ENCODE measurements around the gene CUL9. TPM values are rescaled to one million over a fixed set of nuclear protein-coding genes. Genes with fewer than 3 reads are reported as not detected.

Gene CUL9
- total RNA-seq, 3 donors from 2014 or later (not counting 1 experiment from before 2014, with no cell fraction given), result 73.1 to 85.7 (median 73.9) TPM

DNA sequence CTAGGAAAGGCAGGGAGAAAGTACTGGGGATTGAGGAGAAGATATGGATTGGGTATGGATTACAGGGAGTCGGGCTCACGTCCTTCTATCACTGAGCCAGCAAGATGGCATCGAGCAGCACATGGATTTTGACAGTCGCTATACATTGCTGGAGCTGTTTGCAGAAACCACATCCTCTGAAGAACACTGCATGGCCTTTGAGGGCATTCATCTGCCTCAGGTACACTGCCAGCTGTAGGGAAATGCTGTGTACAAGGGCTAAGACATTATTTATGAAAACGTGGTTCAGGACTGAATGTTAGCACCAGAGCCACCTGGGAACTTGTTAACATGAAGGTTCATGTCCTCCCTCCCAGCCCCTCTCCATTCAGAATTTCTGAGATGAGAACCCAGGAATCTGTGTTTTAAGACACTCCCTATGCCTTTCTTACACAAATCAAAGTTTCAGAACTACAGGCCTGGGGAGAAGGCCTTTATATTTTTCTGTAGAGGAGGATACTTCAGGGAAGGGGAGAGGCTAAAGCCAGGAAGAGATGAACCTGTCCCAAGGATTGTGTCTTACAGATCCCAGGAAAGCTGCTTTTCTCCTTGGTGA is 3.5 kb downstream of the CUL9 start:
- no peaks in the 10 kb centered on the region for H3K36me3 Mint-ChIP-seq
- intact Hi-C loops (cut with micrococcal nuclease), result no loop called here
- peak in 1 of 2 donors; percentile 62 for DNase-seq
- peaks cover 42 to 47% of the 10 kb centered on the region in 2 donors for H3K4me1 Mint-ChIP-seq
- 67% methylated on average over 5 of the region's 5 CpGs for WGBS (ENCODE audit: insufficient coverage)
- no peak for ATAC-seq
- H3K27me3 ChIP-seq (ENCODE audit: control insufficient read depth, insufficient read depth, low read length), result no peaks in the 10 kb centered on the region
- peaks cover 17% of the 10 kb centered on the region for H3K4me1 ChIP-seq (ENCODE audit: control insufficient read depth, insufficient read depth, low read length)
- H3K9me3 Mint-ChIP-seq, result no peaks in the 10 kb centered on the region
- peak overlapping the region in 1 of 2 donors; percentile 6 for H3K27ac Mint-ChIP-seq
- no peak overlapping the region for H3K4me3 Mint-ChIP-seq
- H3K36me3 ChIP-seq (ENCODE audit: control insufficient read depth, insufficient read depth, low read length), result peaks cover 42% of the 10 kb centered on the region
- H3K27me3 Mint-ChIP-seq (ENCODE audit: low read depth in 2 of 2), result no peaks in the 10 kb centered on the region
- H3K4me3 ChIP-seq (ENCODE audit: low read length), result no peak overlapping the region
- no peak overlapping the region for H3K27ac ChIP-seq (ENCODE audit: low read length)
- TF ChIP-seq, protein P1, sequence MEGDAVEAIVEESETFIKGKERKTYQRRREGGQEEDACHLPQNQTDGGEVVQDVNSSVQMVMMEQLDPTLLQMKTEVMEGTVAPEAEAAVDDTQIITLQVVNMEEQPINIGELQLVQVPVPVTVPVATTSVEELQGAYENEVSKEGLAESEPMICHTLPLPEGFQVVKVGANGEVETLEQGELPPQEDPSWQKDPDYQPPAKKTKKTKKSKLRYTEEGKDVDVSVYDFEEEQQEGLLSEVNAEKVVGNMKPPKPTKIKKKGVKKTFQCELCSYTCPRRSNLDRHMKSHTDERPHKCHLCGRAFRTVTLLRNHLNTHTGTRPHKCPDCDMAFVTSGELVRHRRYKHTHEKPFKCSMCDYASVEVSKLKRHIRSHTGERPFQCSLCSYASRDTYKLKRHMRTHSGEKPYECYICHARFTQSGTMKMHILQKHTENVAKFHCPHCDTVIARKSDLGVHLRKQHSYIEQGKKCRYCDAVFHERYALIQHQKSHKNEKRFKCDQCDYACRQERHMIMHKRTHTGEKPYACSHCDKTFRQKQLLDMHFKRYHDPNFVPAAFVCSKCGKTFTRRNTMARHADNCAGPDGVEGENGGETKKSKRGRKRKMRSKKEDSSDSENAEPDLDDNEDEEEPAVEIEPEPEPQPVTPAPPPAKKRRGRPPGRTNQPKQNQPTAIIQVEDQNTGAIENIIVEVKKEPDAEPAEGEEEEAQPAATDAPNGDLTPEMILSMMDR (IDR thresholded peaks at IDR 0.05), result no peak
- H3K9me3 ChIP-seq (ENCODE audit: control insufficient read depth, insufficient read depth, low read length), result no peaks in the 10 kb centered on the region

DNA sequence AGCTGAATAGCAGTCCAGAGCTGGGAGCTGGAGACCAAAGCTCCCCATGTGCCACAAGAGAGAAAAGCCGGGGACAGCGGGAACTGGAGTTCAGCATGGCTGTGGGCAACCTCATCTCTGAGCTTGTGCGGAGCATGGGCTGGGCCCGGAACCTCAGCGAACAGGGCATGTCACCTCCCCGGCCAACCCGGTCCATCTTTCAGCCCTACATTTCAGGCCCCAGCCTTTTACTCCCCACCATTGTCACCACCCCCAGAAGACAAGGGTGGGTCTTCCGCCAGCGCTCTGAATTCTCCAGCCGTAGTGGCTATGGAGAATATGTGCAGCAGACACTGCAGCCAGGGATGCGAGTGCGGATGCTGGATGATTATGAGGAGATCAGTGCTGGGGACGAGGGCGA is 4.0 kb downstream of the CUL9 start:
- peaks cover 42 to 47% of the 10 kb centered on the region in 2 donors for H3K4me1 Mint-ChIP-seq
- no peak overlapping the region for H3K4me3 Mint-ChIP-seq
- ATAC-seq (no peak), DNase-seq (no peak)
- 96% methylated on average over 14 of the region's 14 CpGs for WGBS (ENCODE audit: insufficient coverage)
- H3K4me3 ChIP-seq (ENCODE audit: low read length), result no peak overlapping the region
- H3K36me3 ChIP-seq (ENCODE audit: control insufficient read depth, insufficient read depth, low read length), result peaks cover 42% of the 10 kb centered on the region
- intact Hi-C loops (cut with micrococcal nuclease), result no loop called here
- H3K36me3 Mint-ChIP-seq, result no peaks in the 10 kb centered on the region
- TF ChIP-seq, protein P1 (IDR thresholded peaks at IDR 0.05), result no peak
- peak overlapping the region in 1 of 2 donors; percentile 35 for H3K27ac Mint-ChIP-seq
- no peaks in the 10 kb centered on the region for H3K9me3 ChIP-seq (ENCODE audit: control insufficient read depth, insufficient read depth, low read length)
- no peak overlapping the region for H3K27ac ChIP-seq (ENCODE audit: low read length)
- no peaks in the 10 kb centered on the region for H3K27me3 ChIP-seq (ENCODE audit: control insufficient read depth, insufficient read depth, low read length)
- no peaks in the 10 kb centered on the region for H3K9me3 Mint-ChIP-seq
- H3K27me3 Mint-ChIP-seq (ENCODE audit: low read depth in 2 of 2), result no peaks in the 10 kb centered on the region
- peaks cover 17% of the 10 kb centered on the region for H3K4me1 ChIP-seq (ENCODE audit: control insufficient read depth, insufficient read depth, low read length)

DNA sequence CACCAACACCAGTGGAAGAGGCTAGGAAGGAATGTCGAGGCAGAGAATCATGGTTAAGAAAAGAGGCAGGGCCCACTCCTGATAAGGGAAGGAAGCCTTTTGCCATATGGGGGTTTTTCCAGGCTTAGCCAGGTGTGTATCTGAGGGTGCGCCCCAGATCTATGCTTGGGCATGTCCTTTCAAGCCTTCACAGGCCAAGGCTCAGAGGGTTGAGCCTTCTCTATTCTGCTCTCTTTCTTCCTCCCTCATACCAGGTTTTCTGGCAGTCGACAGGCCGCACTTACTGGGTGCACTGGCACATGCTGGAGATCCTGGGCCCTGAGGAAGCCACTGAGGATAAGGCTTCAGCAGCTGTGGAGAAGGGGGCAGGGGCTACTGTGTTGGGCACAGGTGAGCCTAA is 4.7 kb downstream of the CUL9 start:
- Mint-ChIP-seq H3K9me3 (no peaks in the 10 kb centered on the region), H3K36me3 (no peaks in the 10 kb centered on the region), H3K27me3 (ENCODE audit: low read depth in 2 of 2) (no peaks in the 10 kb centered on the region), H3K27ac (no peak overlapping the region), H3K4me3 (no peak overlapping the region), H3K4me1 (peaks cover 42% of the 10 kb centered on the region in 2 donors)
- Histone ChIP-seq H3K4me3 (ENCODE audit: low read length) (no peak overlapping the region), H3K4me1 (ENCODE audit: control insufficient read depth, insufficient read depth, low read length) (peaks cover 12% of the 10 kb centered on the region), H3K36me3 (ENCODE audit: control insufficient read depth, insufficient read depth, low read length) (peaks cover 42% of the 10 kb centered on the region), H3K9me3 (ENCODE audit: control insufficient read depth, insufficient read depth, low read length) (no peaks in the 10 kb centered on the region), H3K27ac (ENCODE audit: low read length) (no peak overlapping the region), H3K27me3 (ENCODE audit: control insufficient read depth, insufficient read depth, low read length) (no peaks in the 10 kb centered on the region)
- DNase-seq (no peak), ATAC-seq (no peak)
- intact Hi-C loops (cut with micrococcal nuclease), result no loop called here
- TF ChIP-seq, protein P1 (IDR thresholded peaks at IDR 0.05), result no peak
- 99% methylated on average over 4 of the region's 4 CpGs for WGBS (ENCODE audit: insufficient coverage)

DNA sequence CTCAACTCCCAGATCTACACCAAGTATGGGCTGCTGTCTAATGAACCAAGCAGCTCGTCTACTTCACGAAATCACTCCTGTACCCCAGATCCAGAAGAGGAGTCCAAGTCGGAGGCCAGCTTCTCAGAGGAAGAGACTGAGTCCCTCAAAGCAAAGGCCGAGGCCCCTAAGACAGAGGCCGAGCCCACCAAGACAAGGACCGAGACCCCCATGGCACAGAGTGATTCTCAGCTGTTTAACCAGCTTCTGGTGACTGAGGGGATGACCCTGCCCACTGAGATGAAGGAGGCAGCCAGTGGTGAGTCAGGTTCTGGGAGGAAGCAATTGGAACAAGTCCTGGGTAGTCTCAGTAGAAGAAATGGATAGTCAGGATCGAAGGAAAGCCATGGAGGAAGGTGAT is 5.8 kb downstream of the CUL9 start:
- ATAC-seq (no peak), DNase-seq (no peak)
- Mint-ChIP-seq H3K27ac (no peak overlapping the region), H3K4me3 (no peak overlapping the region), H3K27me3 (ENCODE audit: low read depth in 2 of 2) (no peaks in the 10 kb centered on the region), H3K9me3 (no peaks in the 10 kb centered on the region), H3K36me3 (no peaks in the 10 kb centered on the region), H3K4me1 (peaks cover 35 to 36% of the 10 kb centered on the region in 2 donors)
- H3K27ac ChIP-seq (ENCODE audit: low read length), result no peak overlapping the region
- WGBS (ENCODE audit: insufficient coverage), result 97% methylated on average over 7 of the region's 7 CpGs
- intact Hi-C loops (cut with micrococcal nuclease), result no loop called here
- H3K36me3 ChIP-seq (ENCODE audit: control insufficient read depth, insufficient read depth, low read length), result peaks cover 44% of the 10 kb centered on the region
- no peak overlapping the region for H3K4me3 ChIP-seq (ENCODE audit: low read length)
- peaks cover 6% of the 10 kb centered on the region for H3K4me1 ChIP-seq (ENCODE audit: control insufficient read depth, insufficient read depth, low read length)
- TF ChIP-seq, protein P1 (IDR thresholded peaks at IDR 0.05), result no peak
- no peaks in the 10 kb centered on the region for H3K27me3 ChIP-seq (ENCODE audit: control insufficient read depth, insufficient read depth, low read length)
- H3K9me3 ChIP-seq (ENCODE audit: control insufficient read depth, insufficient read depth, low read length), result no peaks in the 10 kb centered on the region
